Ishikawa (cell line): Measurements from ENCODE around the gene NDFIP2.

Experiments used
- CEBPB ChIP-seq: IDR thresholded peaks from 2 replicates; pipeline ENCODE4 v1.6.1; 2012
- CREB1 ChIP-seq: IDR thresholded peaks from 2 replicates; pipeline ENCODE4 v1.6.1; 2012; ENCODE audit warnings: low read depth
- EGR1 ChIP-seq: IDR thresholded peaks from 2 replicates; pipeline ENCODE4 v1.6.1; 2012
- EP300 ChIP-seq: IDR thresholded peaks from 2 replicates; pipeline ENCODE4 v1.6.1; 2012; ENCODE audit warnings: borderline replicate concordance
- FOXM1 ChIP-seq: IDR thresholded peaks from 2 replicates; pipeline ENCODE4 v1.6.1; 2012; ENCODE audit warnings: low read depth, borderline replicate concordance
- MAX ChIP-seq: IDR thresholded peaks from 2 replicates; pipeline ENCODE4 v1.6.1; 2012
- NFIC ChIP-seq: IDR thresholded peaks from 2 replicates; pipeline ENCODE4 v1.6.1; 2012
- RAD21 ChIP-seq: IDR thresholded peaks from 2 replicates; pipeline ENCODE4 v1.6.1; 2012; ENCODE audit warnings: low read depth
- REST ChIP-seq: IDR thresholded peaks from 2 replicates; pipeline ENCODE4 v1.6.1; 2012; ENCODE audit warnings: low read depth, mild to moderate bottlenecking
- TAF1 ChIP-seq: IDR thresholded peaks from 2 replicates; pipeline ENCODE4 v1.6.1; 2012; ENCODE audit warnings: low read depth, mild to moderate bottlenecking
- TCF12 ChIP-seq: IDR thresholded peaks from 2 replicates; pipeline ENCODE4 v1.6.1; 2012; ENCODE audit warnings: low read depth
- TEAD4 ChIP-seq: IDR thresholded peaks from 2 replicates; pipeline ENCODE4 v1.6.1; 2012
- USF1 ChIP-seq: IDR thresholded peaks from 2 replicates; pipeline ENCODE4 v1.6.1; 2012
- YY1 ChIP-seq: IDR thresholded peaks from 2 replicates; pipeline ENCODE4 v1.6.1; 2012; ENCODE audit warnings: low read depth
- ZBTB7A ChIP-seq: IDR thresholded peaks from 2 replicates; pipeline ENCODE4 v1.6.1; 2012; ENCODE audit warnings: low read depth

NDFIP2 gene

GRCh38 chr13:79560954-79561353 lies 80.0 kb downstream of the NDFIP2 start:
- TF ChIP-seq EGR1 (no peak), TCF12 (no peak), RAD21 (no peak), FOXM1 (no peak), NFIC (no peak), REST (no peak)

GRCh38 chr13:79562557-79562956 lies 81.6 kb downstream of the NDFIP2 start:
- TF ChIP-seq EGR1: no peak
- no peak for TF ChIP-seq USF1
- no peak for TF ChIP-seq TAF1
- TF ChIP-seq ZBTB7A: no peak

- TF ChIP-seq CEBPB (no peak), EGR1 (no peak), TEAD4 (no peak), RAD21 (no peak), FOXM1 (no peak), MAX (no peak), TCF12 (no peak), ZBTB7A (no peak), USF1 (no peak), YY1 (no peak), CREB1 (no peak), TAF1 (no peak), REST (no peak), NFIC (no peak), EP300 (no peak)
Measured at GRCh38 chr13:79566118-79566517, 85.2 kb downstream of the NDFIP2 start.

GRCh38 chr13:79571147-79571546 lies 90.2 kb downstream of the NDFIP2 start:
- TF ChIP-seq TCF12: no peak
- no peak for TF ChIP-seq USF1
- no peak for TF ChIP-seq RAD21
- no peak for TF ChIP-seq FOXM1
- TF ChIP-seq EP300: no peak
- TF ChIP-seq CREB1: no peak
- no peak for TF ChIP-seq NFIC
- TF ChIP-seq YY1: no peak
- TF ChIP-seq ZBTB7A: no peak
- TF ChIP-seq CEBPB: no peak
- no peak for TF ChIP-seq REST
- TF ChIP-seq TEAD4: no peak
- no peak for TF ChIP-seq TAF1
- no peak for TF ChIP-seq MAX
- no peak for TF ChIP-seq EGR1

- TF ChIP-seq FOXM1 (no peak), USF1 (no peak), CEBPB (no peak), YY1 (no peak), TAF1 (no peak), EP300 (no peak), CREB1 (no peak), NFIC (no peak), ZBTB7A (no peak), MAX (no peak)
Measured at GRCh38 chr13:79581870-79582315, 100.9 kb downstream of the NDFIP2 start.
